ENCODE results near the gene SPRING1. TPM values are rescaled to one million over a fixed set of nuclear protein-coding genes. Genes with fewer than 3 reads are reported as not detected.

The SPRING1 gene
- total and polyA plus RNA-seq, 2 experiments from 2014 or later, result 36.0 to 95.2 TPM

- H4K20me1 ChIP-seq (ENCODE audit: insufficient read depth, poor library complexity, severe bottlenecking), result no peaks in the 10 kb centered on the region
- H3K4me3 ChIP-seq, result no peak overlapping the region
- peaks cover 13% of the 10 kb centered on the region for H3K4me1 ChIP-seq (ENCODE audit: insufficient read depth)
- no peak for DNase-seq (ENCODE audit: low spot score)
- H3K36me3 ChIP-seq (replicated peaks; ENCODE audit: insufficient read depth, low read depth), result no peaks in the 10 kb centered on the region
- H2AFZ ChIP-seq, result no peak overlapping the region
- H3K9me2 ChIP-seq (replicated peaks; ENCODE audit: insufficient read depth), result no peaks in the 10 kb centered on the region
- no peak overlapping the region for H3K4me2 ChIP-seq
- TF ChIP-seq CTCF (IDR thresholded peaks at IDR 0.05; ENCODE audit: poor library complexity), result no peak
- TF ChIP-seq EZH2 (IDR thresholded peaks at IDR 0.05; ENCODE audit: borderline replicate concordance), result no peak
- TF ChIP-seq EZH2phosphoT487 (IDR thresholded peaks at IDR 0.05; ENCODE audit: low read depth, severe bottlenecking, unreplicated experiment), result no peak
- H3K27ac ChIP-seq, result no peak overlapping the region
- H3K27me3 ChIP-seq, result peaks cover 12% of the 10 kb centered on the region
- WGBS (ENCODE audit: low lambda C conversion rate, missing lambda C conversion rate), result 93% methylated on average over 7 of the region's 7 CpGs
- no peaks in the 10 kb centered on the region for H3K79me2 ChIP-seq
- H3K9me3 ChIP-seq (ENCODE audit: low read depth), result no peaks in the 10 kb centered on the region
Measured at GRCh38 chr12:116691205-116691604, 46.7 kb downstream of the SPRING1 start.

DNA sequence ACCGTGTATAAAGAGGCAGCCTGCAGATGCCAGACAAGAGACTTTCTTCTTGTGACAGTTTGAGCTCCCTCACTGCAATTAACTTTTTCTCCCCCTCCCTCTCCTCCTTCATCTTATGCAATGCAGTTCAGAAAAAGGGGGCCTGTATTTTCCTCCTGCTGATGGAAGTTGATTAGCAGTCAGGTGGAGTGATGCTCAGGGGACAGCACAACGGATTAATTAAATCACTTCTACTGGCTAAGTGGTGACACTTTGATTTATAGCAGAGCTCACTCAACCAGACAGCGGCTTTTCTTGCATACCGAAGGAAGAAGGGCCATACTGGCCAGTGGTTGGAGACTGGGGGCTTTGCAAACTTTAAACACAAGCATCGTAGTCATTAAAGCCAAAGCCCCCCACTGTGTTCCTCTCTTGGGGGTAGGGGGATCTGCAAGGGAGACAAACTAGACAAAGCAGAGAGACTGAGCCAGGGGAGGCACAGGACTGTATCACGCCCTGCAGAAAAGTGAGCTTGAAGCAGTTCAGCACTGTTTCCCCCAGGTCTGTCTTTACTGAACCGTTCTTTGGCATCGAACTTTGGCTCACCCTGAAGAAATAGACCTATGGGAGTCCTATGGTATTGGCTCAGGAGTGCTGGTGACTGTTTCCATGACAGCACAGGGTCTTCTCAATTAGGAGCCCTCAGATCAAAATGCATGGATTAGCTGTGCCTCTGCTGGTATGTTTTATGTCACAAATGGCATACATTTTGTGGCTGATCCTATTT lies 47.7 kb downstream of the SPRING1 start:
- no peak for DNase-seq (ENCODE audit: low spot score)
- WGBS (ENCODE audit: low lambda C conversion rate, missing lambda C conversion rate), result 43% methylated on average over 8 of the region's 8 CpGs
- Histone ChIP-seq H3K9me3 (ENCODE audit: low read depth) (no peaks in the 10 kb centered on the region), H3K4me1 (ENCODE audit: insufficient read depth) (peaks cover 13% of the 10 kb centered on the region), H3K9me2 (replicated peaks; ENCODE audit: insufficient read depth) (no peaks in the 10 kb centered on the region), H3K27ac (no peak overlapping the region), H3K27me3 (peaks cover 12% of the 10 kb centered on the region), H3K4me3 (no peak overlapping the region), H3K79me2 (no peaks in the 10 kb centered on the region), H2AFZ (no peak overlapping the region), H3K36me3 (replicated peaks; ENCODE audit: insufficient read depth, low read depth) (no peaks in the 10 kb centered on the region), H4K20me1 (ENCODE audit: insufficient read depth, poor library complexity, severe bottlenecking) (no peaks in the 10 kb centered on the region), H3K4me2 (no peak overlapping the region)
- TF ChIP-seq CTCF (IDR thresholded peaks at IDR 0.05; ENCODE audit: poor library complexity) (no peak), EZH2phosphoT487 (IDR thresholded peaks at IDR 0.05; ENCODE audit: low read depth, severe bottlenecking, unreplicated experiment) (no peak), EZH2 (IDR thresholded peaks at IDR 0.05; ENCODE audit: borderline replicate concordance) (no peak)

DNA sequence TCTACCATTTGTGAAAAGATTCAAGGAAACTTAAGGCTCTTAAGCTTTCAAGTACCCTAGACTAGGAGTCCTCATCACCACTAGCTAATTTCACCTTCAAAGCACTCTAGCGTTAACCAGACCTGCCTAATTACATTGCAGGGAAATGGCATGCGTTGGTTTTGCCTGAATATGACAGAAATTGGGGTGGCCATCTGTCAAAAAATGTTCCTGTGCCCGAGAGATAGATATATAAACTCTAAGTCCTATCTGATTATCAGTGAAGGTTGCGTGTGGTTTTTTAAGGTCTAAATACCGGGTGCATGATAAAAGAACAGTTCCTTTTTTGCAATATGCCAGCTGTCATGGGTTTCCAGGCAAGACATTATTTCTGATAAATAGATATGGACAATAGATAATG lies 48.3 kb downstream of the SPRING1 start:
- no peaks in the 10 kb centered on the region for H3K79me2 ChIP-seq
- H3K27me3 ChIP-seq, result peaks cover 12% of the 10 kb centered on the region
- H3K9me2 ChIP-seq (replicated peaks; ENCODE audit: insufficient read depth), result no peaks in the 10 kb centered on the region
- H4K20me1 ChIP-seq (ENCODE audit: insufficient read depth, poor library complexity, severe bottlenecking), result no peaks in the 10 kb centered on the region
- no peak for DNase-seq (ENCODE audit: low spot score)
- TF ChIP-seq EZH2phosphoT487 (IDR thresholded peaks at IDR 0.05; ENCODE audit: low read depth, severe bottlenecking, unreplicated experiment) (no peak), EZH2 (IDR thresholded peaks at IDR 0.05; ENCODE audit: borderline replicate concordance) (no peak), CTCF (IDR thresholded peaks at IDR 0.05; ENCODE audit: poor library complexity) (no peak)
- H3K36me3 ChIP-seq (replicated peaks; ENCODE audit: insufficient read depth, low read depth), result no peaks in the 10 kb centered on the region
- no peak overlapping the region for H2AFZ ChIP-seq
- peaks cover 13% of the 10 kb centered on the region for H3K4me1 ChIP-seq (ENCODE audit: insufficient read depth)
- H3K4me3 ChIP-seq, result no peak overlapping the region
- no peak overlapping the region for H3K4me2 ChIP-seq
- H3K9me3 ChIP-seq (ENCODE audit: low read depth), result no peaks in the 10 kb centered on the region
- WGBS (ENCODE audit: low lambda C conversion rate, missing lambda C conversion rate), result 63% methylated on average over 5 of the region's 5 CpGs
- no peak overlapping the region for H3K27ac ChIP-seq

Small RNA genes lying within 50 kb of the gene (small RNA-seq; reads per million reads assigned to genes)
- not detected for gene RNU6-558P

Other genes starting within 250 kb of the SPRING1 start
- gene MAP1LC3B2, start 178.7 kb downstream of the SPRING1 start, total RNA-seq, result 0.60 TPM in 1 of 2 replicates, not detected in the other
- 3.3 and 5.3 TPM in 2 replicates for gene MAP1LC3B2, start 178.7 kb downstream of the SPRING1 start, polyA plus RNA-seq
- gene RNFT2, start 246 bp upstream of the SPRING1 start, total RNA-seq, result 2.6 and 2.9 TPM in 2 replicates
- gene RNFT2, start 246 bp upstream of the SPRING1 start, polyA plus RNA-seq, result 1.5 and 2.8 TPM in 2 replicates
- 0.08 TPM in 1 of 2 replicates, not detected in the other for gene HRK, start 143.4 kb upstream of the SPRING1 start, total RNA-seq
- 0.10 and 0.18 TPM in 2 replicates for gene HRK, start 143.4 kb upstream of the SPRING1 start, polyA plus RNA-seq
- gene FBXW8, start 172.9 kb upstream of the SPRING1 start, total RNA-seq, result 14.1 and 20.6 TPM in 2 replicates
- 17.0 and 18.9 TPM in 2 replicates for gene FBXW8, start 172.9 kb upstream of the SPRING1 start, polyA plus RNA-seq

Data from hepatocyte (in vitro differentiated cells).